ENCODE measurements around the gene TBC1D22A. TPM values are rescaled to one million over a fixed set of nuclear protein-coding genes. Genes with fewer than 3 reads are reported as not detected.

TBC1D22A gene
- total RNA-seq, 4 donors from 2014 or later, result 18.8 to 25.2 (median 23.1) TPM

DNA sequence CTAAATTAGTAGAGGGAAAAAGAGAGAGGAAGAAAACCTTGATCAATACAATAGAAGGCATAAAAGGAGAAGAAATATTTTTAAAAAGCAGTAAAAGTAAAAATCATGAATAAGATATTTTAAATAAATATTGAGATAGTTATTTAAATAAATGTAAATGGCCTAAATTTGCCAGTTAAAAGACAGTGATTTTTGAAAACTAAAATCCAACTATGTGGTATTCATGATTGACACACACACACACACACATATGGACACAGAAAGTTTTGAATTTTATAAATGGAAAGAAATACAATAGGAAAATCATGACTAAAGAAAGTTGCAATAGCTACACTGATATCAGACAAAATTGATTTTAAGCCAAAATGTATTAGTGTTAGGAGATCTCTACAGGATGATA, 313.1 kb downstream of the TBC1D22A start:
- ATAC-seq (no peak), DNase-seq (no peak)
- intact Hi-C loops (cut with DNase I; ENCODE audit: low total_unique reads), result no loop called here
- Histone ChIP-seq H3K9me3 (peaks cover 2 to 17% (median 3%) of the 10 kb centered on the region in 3 donors), H3K36me3 (peaks cover 0 to 4% of the 10 kb centered on the region in 2 donors), H3K27ac (no peak overlapping the region), H3K27me3 (no peaks in the 10 kb centered on the region), H3K4me1 (no peaks in the 10 kb centered on the region), H3K4me3 (no peak overlapping the region)
- no peak for TF ChIP-seq POLR2A (IDR thresholded peaks at IDR 0.05)
- TF ChIP-seq, protein P1, sequence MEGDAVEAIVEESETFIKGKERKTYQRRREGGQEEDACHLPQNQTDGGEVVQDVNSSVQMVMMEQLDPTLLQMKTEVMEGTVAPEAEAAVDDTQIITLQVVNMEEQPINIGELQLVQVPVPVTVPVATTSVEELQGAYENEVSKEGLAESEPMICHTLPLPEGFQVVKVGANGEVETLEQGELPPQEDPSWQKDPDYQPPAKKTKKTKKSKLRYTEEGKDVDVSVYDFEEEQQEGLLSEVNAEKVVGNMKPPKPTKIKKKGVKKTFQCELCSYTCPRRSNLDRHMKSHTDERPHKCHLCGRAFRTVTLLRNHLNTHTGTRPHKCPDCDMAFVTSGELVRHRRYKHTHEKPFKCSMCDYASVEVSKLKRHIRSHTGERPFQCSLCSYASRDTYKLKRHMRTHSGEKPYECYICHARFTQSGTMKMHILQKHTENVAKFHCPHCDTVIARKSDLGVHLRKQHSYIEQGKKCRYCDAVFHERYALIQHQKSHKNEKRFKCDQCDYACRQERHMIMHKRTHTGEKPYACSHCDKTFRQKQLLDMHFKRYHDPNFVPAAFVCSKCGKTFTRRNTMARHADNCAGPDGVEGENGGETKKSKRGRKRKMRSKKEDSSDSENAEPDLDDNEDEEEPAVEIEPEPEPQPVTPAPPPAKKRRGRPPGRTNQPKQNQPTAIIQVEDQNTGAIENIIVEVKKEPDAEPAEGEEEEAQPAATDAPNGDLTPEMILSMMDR (IDR thresholded peaks at IDR 0.05 in 4 of 5, conservative IDR thresholded peaks at IDR 0.05 in 1 of 5), result no peak
- in situ Hi-C loops (cut with MboI; ENCODE audit: low sequenced_read_pairs in 4 of 4), result no loop called here

GRCh38 chr22:47076758-47077157, 314.3 kb downstream of the TBC1D22A start:
- intact Hi-C loops (cut with DNase I; ENCODE audit: low total_unique reads) (no loop called here), in situ Hi-C loops (cut with MboI; ENCODE audit: low sequenced_read_pairs in 4 of 4) (no loop called here)
- H3K27me3 ChIP-seq, result no peaks in the 10 kb centered on the region
- no peaks in the 10 kb centered on the region for H3K4me1 ChIP-seq
- H3K27ac ChIP-seq, result no peak overlapping the region
- H3K9me3 ChIP-seq, result peaks cover 2 to 17% (median 3%) of the 10 kb centered on the region in 3 donors
- H3K36me3 ChIP-seq, result peaks cover 0 to 4% of the 10 kb centered on the region in 2 donors
- DNase-seq (no peak), ATAC-seq (no peak)
- no peak overlapping the region for H3K4me3 ChIP-seq
- no peak for TF ChIP-seq POLR2A (IDR thresholded peaks at IDR 0.05)
- TF ChIP-seq, protein P1 (IDR thresholded peaks at IDR 0.05 in 4 of 5, conservative IDR thresholded peaks at IDR 0.05 in 1 of 5), result no peak

GRCh38 chr22:47080100-47080499, 317.6 kb downstream of the TBC1D22A start:
- no peak overlapping the region for H3K27ac ChIP-seq
- in situ Hi-C loops (cut with MboI; ENCODE audit: low sequenced_read_pairs in 4 of 4), result no loop called here
- TF ChIP-seq, protein P1 (IDR thresholded peaks at IDR 0.05 in 4 of 5, conservative IDR thresholded peaks at IDR 0.05 in 1 of 5), result no peak
- TF ChIP-seq POLR2A (IDR thresholded peaks at IDR 0.05), result no peak

DNA sequence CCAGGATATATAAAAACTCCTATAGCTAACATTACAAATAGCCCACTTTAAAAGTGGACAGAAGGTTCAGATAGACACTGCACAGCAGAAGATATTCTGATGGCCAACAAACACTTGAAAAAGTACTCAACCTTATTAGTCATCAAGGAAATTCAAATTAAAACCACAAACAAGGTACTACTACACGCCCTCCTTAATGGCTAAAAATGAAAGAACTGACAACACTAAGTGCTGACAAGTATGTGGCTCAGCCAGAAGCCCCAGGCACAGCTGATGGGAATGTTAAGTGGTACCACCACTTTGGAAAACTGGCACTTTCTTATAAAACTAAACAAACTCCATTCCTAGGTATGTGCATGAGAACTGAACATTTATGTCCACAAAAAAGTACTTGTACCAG, 320.1 kb downstream of the TBC1D22A start:
- no peaks in the 10 kb centered on the region for H3K27me3 ChIP-seq
- H3K9me3 ChIP-seq, result peaks cover 0 to 6% (median 0%) of the 10 kb centered on the region in 3 donors
- no peak overlapping the region for H3K27ac ChIP-seq
- no peaks in the 10 kb centered on the region for H3K4me1 ChIP-seq
- TF ChIP-seq, protein P1 (IDR thresholded peaks at IDR 0.05 in 4 of 5, conservative IDR thresholded peaks at IDR 0.05 in 1 of 5), result no peak
- no peak for TF ChIP-seq POLR2A (IDR thresholded peaks at IDR 0.05)
- DNase-seq (no peak), ATAC-seq (no peak)
- no peak overlapping the region for H3K4me3 ChIP-seq
- no peaks in the 10 kb centered on the region for H3K36me3 ChIP-seq
- in situ Hi-C loops (cut with MboI; ENCODE audit: low sequenced_read_pairs in 4 of 4) (no loop called here), intact Hi-C loops (cut with DNase I; ENCODE audit: low total_unique reads) (no loop called here)

More at GRCh38 chr22:47080100-47080499, 317.6 kb downstream of the TBC1D22A start:
- no peak overlapping the region for H3K4me3 ChIP-seq
- peaks cover 2 to 16% (median 2%) of the 10 kb centered on the region in 3 donors for H3K9me3 ChIP-seq
- no peak for ATAC-seq
- DNase-seq, result no peak
- intact Hi-C loops (cut with DNase I; ENCODE audit: low total_unique reads), result no loop called here
- no peaks in the 10 kb centered on the region for H3K27me3 ChIP-seq
- no peaks in the 10 kb centered on the region for H3K4me1 ChIP-seq
- H3K36me3 ChIP-seq, result no peaks in the 10 kb centered on the region

Measured in gastrocnemius medialis (tissue), 4 donors.